ENCODE results near the gene MAEA.

MAEA gene

GRCh38 chr4:1315306-1315705 lies 25.6 kb downstream of the MAEA start:
- Histone ChIP-seq H3K79me2 (ENCODE audit: low read length) (peaks cover 19% of the 10 kb centered on the region), H3K4me2 (ENCODE audit: low read length) (no peak overlapping the region), H3K9me3 (ENCODE audit: insufficient read depth, low read length) (no peaks in the 10 kb centered on the region), H3K9ac (ENCODE audit: low read length) (no peak overlapping the region), H3K27me3 (ENCODE audit: low read depth, low read length) (no peaks in the 10 kb centered on the region), H4K20me1 (ENCODE audit: insufficient read depth, low read length) (no peaks in the 10 kb centered on the region; the same call in 1 of the 2 replicates), H2AFZ (ENCODE audit: low read depth, low read length) (no peak overlapping the region), H3K4me3 (ENCODE audit: low read length) (no peak overlapping the region), H3K4me1 (ENCODE audit: low read length) (no peaks in the 10 kb centered on the region), H3K36me3 (replicated peaks; ENCODE audit: low read depth, low read length) (peaks cover 60% of the 10 kb centered on the region), H3K27ac (ENCODE audit: low read length) (no peak overlapping the region)
- no peak for TF ChIP-seq EZH2phosphoT487 (IDR thresholded peaks at IDR 0.05; ENCODE audit: low read depth)
- TF ChIP-seq, protein P1, sequence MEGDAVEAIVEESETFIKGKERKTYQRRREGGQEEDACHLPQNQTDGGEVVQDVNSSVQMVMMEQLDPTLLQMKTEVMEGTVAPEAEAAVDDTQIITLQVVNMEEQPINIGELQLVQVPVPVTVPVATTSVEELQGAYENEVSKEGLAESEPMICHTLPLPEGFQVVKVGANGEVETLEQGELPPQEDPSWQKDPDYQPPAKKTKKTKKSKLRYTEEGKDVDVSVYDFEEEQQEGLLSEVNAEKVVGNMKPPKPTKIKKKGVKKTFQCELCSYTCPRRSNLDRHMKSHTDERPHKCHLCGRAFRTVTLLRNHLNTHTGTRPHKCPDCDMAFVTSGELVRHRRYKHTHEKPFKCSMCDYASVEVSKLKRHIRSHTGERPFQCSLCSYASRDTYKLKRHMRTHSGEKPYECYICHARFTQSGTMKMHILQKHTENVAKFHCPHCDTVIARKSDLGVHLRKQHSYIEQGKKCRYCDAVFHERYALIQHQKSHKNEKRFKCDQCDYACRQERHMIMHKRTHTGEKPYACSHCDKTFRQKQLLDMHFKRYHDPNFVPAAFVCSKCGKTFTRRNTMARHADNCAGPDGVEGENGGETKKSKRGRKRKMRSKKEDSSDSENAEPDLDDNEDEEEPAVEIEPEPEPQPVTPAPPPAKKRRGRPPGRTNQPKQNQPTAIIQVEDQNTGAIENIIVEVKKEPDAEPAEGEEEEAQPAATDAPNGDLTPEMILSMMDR (IDR thresholded peaks at IDR 0.05; ENCODE audit: low read depth, low read length): no peak

- no peak overlapping the region for H2AFZ ChIP-seq (ENCODE audit: low read depth, low read length)
- H4K20me1 ChIP-seq (ENCODE audit: insufficient read depth, low read length): no peaks in the 10 kb centered on the region
- H3K4me1 ChIP-seq (ENCODE audit: low read length): no peaks in the 10 kb centered on the region
- H3K4me3 ChIP-seq (ENCODE audit: low read length): no peak overlapping the region
- peaks cover 13% of the 10 kb centered on the region for H3K79me2 ChIP-seq (ENCODE audit: low read length)
- no peak overlapping the region for H3K27ac ChIP-seq (ENCODE audit: low read length)
- no peaks in the 10 kb centered on the region for H3K9me3 ChIP-seq (ENCODE audit: insufficient read depth, low read length)
- no peak overlapping the region for H3K4me2 ChIP-seq (ENCODE audit: low read length)
- H3K9ac ChIP-seq (ENCODE audit: low read length): no peak overlapping the region
- H3K36me3 ChIP-seq (replicated peaks; ENCODE audit: low read depth, low read length): peaks cover 58% of the 10 kb centered on the region
- no peak for TF ChIP-seq EZH2phosphoT487 (IDR thresholded peaks at IDR 0.05; ENCODE audit: low read depth)
- TF ChIP-seq, protein P1 (IDR thresholded peaks at IDR 0.05; ENCODE audit: low read depth, low read length): no peak
- H3K27me3 ChIP-seq (ENCODE audit: low read depth, low read length): no peaks in the 10 kb centered on the region
Observed at GRCh38 chr4:1315836-1316536, 26.3 kb downstream of the MAEA start.

GRCh38 chr4:1316537-1317168 lies 27.0 kb downstream of the MAEA start:
- Histone ChIP-seq H3K4me1 (ENCODE audit: low read length) (no peaks in the 10 kb centered on the region), H3K9ac (ENCODE audit: low read length) (no peak overlapping the region), H3K4me2 (ENCODE audit: low read length) (no peak overlapping the region), H4K20me1 (ENCODE audit: insufficient read depth, low read length) (no peaks in the 10 kb centered on the region), H3K79me2 (ENCODE audit: low read length) (peaks cover 6% of the 10 kb centered on the region; the same call in 1 of the 2 replicates), H3K36me3 (replicated peaks; ENCODE audit: low read depth, low read length) (peaks cover 51% of the 10 kb centered on the region), H3K9me3 (ENCODE audit: insufficient read depth, low read length) (no peaks in the 10 kb centered on the region), H3K27me3 (ENCODE audit: low read depth, low read length) (no peaks in the 10 kb centered on the region), H3K27ac (ENCODE audit: low read length) (no peak overlapping the region), H3K4me3 (ENCODE audit: low read length) (no peak overlapping the region), H2AFZ (ENCODE audit: low read depth, low read length) (no peak overlapping the region)
- TF ChIP-seq EZH2phosphoT487 (IDR thresholded peaks at IDR 0.05; ENCODE audit: low read depth): no peak
- TF ChIP-seq, protein P1 (IDR thresholded peaks at IDR 0.05; ENCODE audit: low read depth, low read length): no peak

- Histone ChIP-seq H3K4me1 (ENCODE audit: low read length) (no peaks in the 10 kb centered on the region), H3K27me3 (ENCODE audit: low read depth, low read length) (no peaks in the 10 kb centered on the region), H3K27ac (ENCODE audit: low read length) (no peak overlapping the region), H2AFZ (ENCODE audit: low read depth, low read length) (no peak overlapping the region), H3K79me2 (ENCODE audit: low read length) (no peaks in the 10 kb centered on the region), H3K4me3 (ENCODE audit: low read length) (no peak overlapping the region), H3K4me2 (ENCODE audit: low read length) (no peak overlapping the region), H3K9me3 (ENCODE audit: insufficient read depth, low read length) (no peaks in the 10 kb centered on the region), H3K9ac (ENCODE audit: low read length) (no peak overlapping the region), H4K20me1 (ENCODE audit: insufficient read depth, low read length) (no peaks in the 10 kb centered on the region), H3K36me3 (replicated peaks; ENCODE audit: low read depth, low read length) (peaks cover 48% of the 10 kb centered on the region)
- no peak for TF ChIP-seq EZH2phosphoT487 (IDR thresholded peaks at IDR 0.05; ENCODE audit: low read depth)
- TF ChIP-seq, protein P1 (IDR thresholded peaks at IDR 0.05; ENCODE audit: low read depth, low read length): no peak
Observed at GRCh38 chr4:1317177-1318045, 27.7 kb downstream of the MAEA start.

Measured in OCI-LY3 (cell line).